ENCODE data around the gene SH3PXD2A. TPM values are rescaled to one million over a fixed set of nuclear protein-coding genes. Genes with fewer than 3 reads are reported as not detected.

Gene SH3PXD2A
- total and polyA plus RNA-seq, 2 experiments from 2014 or later: 1.8 to 5.0 TPM

GRCh38 chr10:103718247-103718620 lies 137.1 kb downstream of the SH3PXD2A start:
- Histone ChIP-seq H3K9me2 (ENCODE audit: insufficient read depth) (no peaks in the 10 kb centered on the region), H3K4me1 (ENCODE audit: insufficient read depth) (no peaks in the 10 kb centered on the region; the same call in 1 of the 2 replicates), H3K36me3 (ENCODE audit: insufficient read depth) (no peaks in the 10 kb centered on the region), H3K27ac (ENCODE audit: low read depth) (no peak overlapping the region), H4K20me1 (replicated peaks; ENCODE audit: insufficient read depth) (no peaks in the 10 kb centered on the region), H3K4me2 (no peak overlapping the region), H3K27me3 (ENCODE audit: insufficient read depth) (no peaks in the 10 kb centered on the region), H3K4me3 (no peak overlapping the region), H2AFZ (no peak overlapping the region), H3K79me2 (replicated peaks; ENCODE audit: insufficient read depth) (no peaks in the 10 kb centered on the region), H3F3A (replicated peaks; ENCODE audit: low read depth) (no peaks in the 10 kb centered on the region)
- Mint-ChIP-seq H3K4me3 (no peak overlapping the region), H3K27ac (no peak overlapping the region), H3K9me3 (no peaks in the 10 kb centered on the region), H3K27me3 (ENCODE audit: insufficient read depth, low read depth, poor library complexity) (peaks cover 7% of the 10 kb centered on the region), H3K36me3 (ENCODE audit: low read depth) (no peaks in the 10 kb centered on the region), H3K4me1 (peaks cover 14% of the 10 kb centered on the region)
- DNase-seq (ENCODE audit: low spot score) (no peak), ATAC-seq (no peak)
- TF ChIP-seq ZNF114 (CRISPR knock-in tag; IDR thresholded peaks at IDR 0.05): no peak
- no peak for TF ChIP-seq ZNF331 (CRISPR knock-in tag; IDR thresholded peaks at IDR 0.05; ENCODE audit: low read depth)
- no peak for TF ChIP-seq CREB1 (CRISPR knock-in tag; IDR thresholded peaks at IDR 0.05; ENCODE audit: low read depth)
- no peak for TF ChIP-seq STAT1 (IDR thresholded peaks at IDR 0.05; ENCODE audit: unreplicated experiment)
- no peak for TF ChIP-seq POLR2AphosphoS5 (IDR thresholded peaks at IDR 0.05; ENCODE audit: low read depth)
- no peak for TF ChIP-seq CTCF (conservative IDR thresholded peaks at IDR 0.05; ENCODE audit: low read depth in 2 of 2)
- no peak for TF ChIP-seq JUNB (IDR thresholded peaks at IDR 0.05; ENCODE audit: unreplicated experiment)
- no peak for TF ChIP-seq EZH2 (IDR thresholded peaks at IDR 0.05; ENCODE audit: low read depth, unreplicated experiment)
- TF ChIP-seq ZNF462 (CRISPR knock-in tag; IDR thresholded peaks at IDR 0.05): no peak
- no peak for TF ChIP-seq EZH2phosphoT487 (IDR thresholded peaks at IDR 0.05; ENCODE audit: unreplicated experiment)
- TF ChIP-seq ETS1 (IDR thresholded peaks at IDR 0.05): no peak
- no peak for TF ChIP-seq NANOG (IDR thresholded peaks at IDR 0.05; ENCODE audit: borderline replicate concordance)
- TF ChIP-seq REST (IDR thresholded peaks at IDR 0.05; ENCODE audit: unreplicated experiment): no peak
